Renal cortex interstitium (tissue), 11 donors: Measurements from ENCODE around the gene ZNF69. TPM values are rescaled to one million over a fixed set of nuclear protein-coding genes. Genes with fewer than 3 reads are reported as not detected.
"Not testable (repeated sequence)": the region's sequence is repeated elsewhere in the genome, so short reads cannot be mapped to it uniquely, and the experiment has no call there.

Experiments
- DNase-seq, 11 donors: peaks; one replicate each; pipeline ENCODE4 v3.0.0-alpha.2; 2013; ENCODE audit warnings: low read depth in 9 of 11, low spot score in 4 of 11; ENCODE audit errors: extremely low read depth in 1 of 11
- polyA plus RNA-seq, 3 donors: library from polyadenylated mRNA; unstranded; fragments of 120-200 nt; gene quantifications; one replicate each; pipeline ENCODE4 v1.2.1, GENCODE V29; 2013; ENCODE audit not compliant: insufficient read length in 3 of 3

Gene ZNF69
- polyA plus RNA-seq, 3 donors, result 17.4 to 27.5 (median 19.1) TPM

DNA sequence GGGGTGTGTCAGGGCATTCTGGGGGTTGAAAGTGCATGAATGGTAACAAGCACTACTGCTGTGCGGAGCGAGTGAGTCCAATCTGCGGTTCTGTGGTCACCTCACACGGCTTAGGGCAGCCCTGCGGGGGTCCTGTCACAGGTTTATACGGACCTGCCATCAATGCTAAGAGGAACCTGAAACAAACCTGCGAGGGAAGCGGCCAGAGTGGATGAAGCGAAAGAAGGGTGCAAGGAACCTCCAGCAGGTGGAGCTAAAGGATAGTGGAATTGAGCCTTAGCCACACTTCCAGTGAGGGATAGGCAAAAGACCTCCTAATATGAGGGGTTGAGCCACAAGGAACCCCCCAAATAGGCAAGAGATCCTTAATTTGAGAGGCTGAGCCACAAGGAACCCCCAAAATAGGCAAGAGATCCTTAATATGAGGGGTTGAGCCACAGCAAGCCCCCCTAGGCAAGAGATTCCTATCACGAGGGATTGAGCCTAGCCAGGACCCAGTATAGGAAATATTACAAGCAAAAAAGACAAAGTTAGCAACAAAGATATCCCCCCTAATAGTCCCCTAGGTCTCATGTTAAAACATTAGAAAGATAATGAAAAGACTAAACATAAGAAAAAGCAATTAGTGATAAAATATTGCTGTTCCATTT, 6.3 kb upstream of the ZNF69 start:
- DNase-seq, result peak; percentile 41 to 69 (median 54)

DNA sequence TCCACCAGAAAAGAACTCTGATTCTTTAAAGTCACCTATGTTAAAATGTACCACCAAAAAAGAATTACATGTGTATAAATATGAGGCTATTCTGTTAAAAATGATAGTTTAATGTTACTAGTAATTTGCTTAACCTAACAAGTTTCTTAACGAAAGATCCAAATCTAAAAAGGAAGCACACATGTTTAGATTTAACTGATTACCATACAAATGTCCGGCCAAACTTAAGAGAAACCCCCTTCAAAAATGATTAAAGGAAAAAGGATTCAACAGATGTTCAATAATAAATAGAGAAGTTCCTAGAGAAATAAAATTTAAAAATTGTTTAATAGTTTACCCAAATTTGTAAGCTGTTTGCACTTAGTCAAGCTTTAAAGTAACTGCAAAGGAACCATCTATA, 5.0 kb upstream of the ZNF69 start:
- no peak for DNase-seq

DNA sequence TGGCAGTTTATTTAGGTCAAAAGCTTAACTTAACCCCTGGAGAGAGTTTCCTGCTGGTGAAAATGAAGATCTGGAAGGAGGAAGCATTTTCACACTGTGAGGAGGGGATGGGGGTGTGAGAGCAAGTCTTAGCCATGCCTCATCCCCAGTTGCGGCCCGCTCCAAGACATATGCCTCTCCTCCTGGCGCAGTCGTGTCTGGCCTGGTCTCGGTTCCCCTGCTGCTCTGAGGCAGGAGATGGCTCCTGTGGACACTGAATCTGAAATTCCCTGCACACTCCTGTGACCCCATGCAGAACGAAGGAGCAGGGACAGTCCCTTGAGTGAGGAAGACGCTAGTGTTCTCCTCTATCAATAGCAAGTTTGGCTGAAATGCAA, 360 bp upstream of the ZNF69 start:
- peak in 3 of 11 donors; percentile 0 to 19 (median 2) for DNase-seq

DNA sequence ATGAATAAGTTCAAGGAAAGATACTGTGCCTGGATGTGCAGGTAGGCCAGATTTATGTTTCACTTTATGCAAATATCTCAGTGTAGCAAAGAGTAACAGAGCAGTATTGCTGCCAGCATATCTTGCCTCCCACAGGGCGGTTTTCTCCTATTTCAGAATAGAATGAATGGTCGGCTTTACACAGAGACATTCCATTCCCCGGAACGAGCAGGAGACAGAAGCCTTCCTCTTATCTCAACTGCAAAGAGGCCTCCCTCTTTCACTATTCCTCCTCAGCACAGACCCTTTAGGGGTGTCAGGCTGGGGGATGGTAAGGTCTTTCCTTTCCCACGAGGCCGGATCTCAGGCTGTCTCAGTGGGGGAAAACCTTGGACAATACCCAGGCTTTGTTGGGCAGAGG, 2.3 kb downstream of the ZNF69 start:
- DNase-seq, result peak in 1 of 11 donors; percentile 12

DNA sequence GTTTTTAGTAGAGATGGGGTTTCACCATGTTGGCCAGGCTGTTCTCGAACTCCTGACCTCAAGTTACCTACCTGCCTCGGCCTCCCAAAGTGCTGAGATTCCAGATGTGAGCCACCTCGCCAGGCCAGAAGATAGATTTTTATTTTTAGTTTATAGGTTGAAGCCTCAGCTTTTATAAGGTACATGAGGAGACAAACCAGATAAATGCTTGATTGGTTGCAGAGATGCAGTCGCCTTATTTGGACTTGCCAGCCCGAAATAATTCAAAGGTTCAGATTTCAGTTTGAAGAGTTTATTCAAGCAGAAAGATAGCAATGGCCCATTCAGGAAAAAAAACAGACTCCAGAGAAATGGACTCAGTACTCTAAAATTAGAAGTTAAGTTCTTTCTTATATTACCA, 3.1 kb downstream of the ZNF69 start:
- DNase-seq, result no peak

DNA sequence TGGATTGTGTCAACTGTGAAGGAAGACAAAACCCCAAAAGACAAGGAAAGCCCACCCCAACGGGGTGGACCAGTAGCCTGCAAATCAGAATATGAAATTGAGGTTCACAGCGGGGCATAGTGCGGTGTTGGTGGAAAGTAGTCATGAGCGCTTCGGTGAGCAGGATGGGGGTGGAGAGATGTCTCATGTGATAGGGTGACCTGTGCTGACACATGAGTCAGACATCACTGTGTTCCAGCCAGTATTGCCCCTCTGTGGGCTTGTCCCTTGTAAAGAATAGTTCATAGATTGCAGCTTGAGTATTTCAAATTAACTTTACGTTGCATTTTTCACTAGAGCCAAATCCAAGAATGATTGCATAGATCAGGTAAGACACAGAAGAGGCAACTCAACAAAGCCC, 7.3 kb downstream of the ZNF69 start:
- no peak for DNase-seq

DNA sequence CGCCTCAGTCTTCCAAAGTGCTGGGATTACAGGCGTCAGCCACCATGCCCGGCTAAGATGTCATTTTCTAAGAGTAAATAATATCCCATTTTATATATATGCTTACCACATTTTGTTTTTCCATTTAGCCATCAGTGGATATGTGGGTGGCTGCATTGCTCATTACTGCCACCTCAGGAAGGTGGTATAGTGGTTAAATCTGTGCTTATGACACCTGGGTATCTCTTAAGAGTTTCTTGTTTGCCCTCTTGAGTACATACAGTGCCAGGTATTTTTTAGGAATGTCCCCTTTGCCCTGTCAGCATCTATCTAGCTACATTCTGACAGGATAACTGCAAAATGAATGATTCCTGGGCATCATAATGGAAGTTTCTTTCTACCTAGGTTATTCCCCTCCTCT, 14.6 kb downstream of the ZNF69 start:
- DNase-seq, result no peak

DNA sequence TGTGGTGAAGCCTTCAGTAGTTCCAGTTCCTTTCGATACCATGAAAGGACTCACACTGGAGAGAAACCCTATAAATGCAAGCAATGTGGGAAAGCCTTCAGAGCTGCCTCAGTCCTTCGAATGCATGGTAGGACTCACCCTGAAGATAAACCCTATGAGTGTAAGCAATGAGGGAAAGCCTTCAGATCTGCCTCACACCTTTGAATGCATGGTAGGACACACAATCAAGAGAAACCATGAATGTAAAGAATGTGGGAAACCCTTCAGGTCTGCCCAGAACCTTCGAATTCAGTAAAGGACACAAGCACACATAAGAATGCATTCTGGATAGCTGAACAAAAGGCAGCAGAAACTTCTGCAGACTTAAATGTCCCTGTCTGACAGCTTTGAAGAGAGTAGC, 18.3 kb downstream of the ZNF69 start:
- no peak for DNase-seq

DNA sequence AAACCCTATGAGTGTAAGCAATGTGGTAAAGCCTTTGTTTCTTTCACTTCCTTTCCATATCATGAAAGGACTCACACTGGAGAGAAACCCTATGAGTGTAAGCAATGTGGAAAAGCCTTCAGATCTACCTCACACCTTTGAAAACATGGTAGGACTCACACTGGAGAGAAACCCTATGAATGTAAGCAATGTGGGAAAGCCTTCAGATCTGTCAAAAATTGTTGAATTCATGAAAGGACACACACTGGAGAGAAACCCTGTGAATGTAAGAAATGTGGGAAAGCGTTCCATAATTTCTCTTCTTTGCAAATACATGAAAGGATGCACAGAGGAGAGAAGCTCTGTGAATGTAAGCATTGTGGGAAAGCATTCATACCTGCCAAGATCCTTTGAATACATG, 24.4 kb downstream of the ZNF69 start:
- not testable (repeated sequence) for DNase-seq

DNA sequence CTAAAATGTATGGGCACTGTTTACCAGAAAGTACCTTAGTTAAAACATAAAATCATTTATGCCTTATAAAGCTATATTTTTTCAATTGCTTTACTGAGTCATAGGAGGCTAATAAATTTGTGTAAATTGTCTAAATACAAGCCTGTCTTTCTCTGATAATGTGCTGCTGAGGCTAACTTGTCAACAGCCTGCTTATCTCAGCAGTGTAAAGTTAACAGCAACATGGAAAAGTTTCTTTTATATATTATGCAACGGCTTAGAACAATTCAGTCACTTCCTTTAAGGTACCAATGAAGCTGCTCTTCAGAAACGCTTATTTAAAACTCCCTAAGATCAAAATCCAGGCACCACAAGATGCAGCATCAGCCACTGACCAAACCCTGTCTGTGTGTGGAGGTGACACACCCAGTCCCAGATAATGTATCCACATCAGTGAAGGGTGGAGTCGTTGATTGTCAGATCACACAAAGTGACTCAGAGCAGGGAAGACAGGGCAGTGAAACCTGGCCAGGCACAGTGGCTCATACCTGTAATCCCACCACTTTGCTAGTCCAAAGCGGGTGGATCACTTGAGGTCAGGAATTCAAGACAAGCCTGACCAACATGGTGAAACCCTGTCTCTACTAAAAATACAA, 27.0 kb downstream of the ZNF69 start:
- DNase-seq, result not testable (repeated sequence)

DNA sequence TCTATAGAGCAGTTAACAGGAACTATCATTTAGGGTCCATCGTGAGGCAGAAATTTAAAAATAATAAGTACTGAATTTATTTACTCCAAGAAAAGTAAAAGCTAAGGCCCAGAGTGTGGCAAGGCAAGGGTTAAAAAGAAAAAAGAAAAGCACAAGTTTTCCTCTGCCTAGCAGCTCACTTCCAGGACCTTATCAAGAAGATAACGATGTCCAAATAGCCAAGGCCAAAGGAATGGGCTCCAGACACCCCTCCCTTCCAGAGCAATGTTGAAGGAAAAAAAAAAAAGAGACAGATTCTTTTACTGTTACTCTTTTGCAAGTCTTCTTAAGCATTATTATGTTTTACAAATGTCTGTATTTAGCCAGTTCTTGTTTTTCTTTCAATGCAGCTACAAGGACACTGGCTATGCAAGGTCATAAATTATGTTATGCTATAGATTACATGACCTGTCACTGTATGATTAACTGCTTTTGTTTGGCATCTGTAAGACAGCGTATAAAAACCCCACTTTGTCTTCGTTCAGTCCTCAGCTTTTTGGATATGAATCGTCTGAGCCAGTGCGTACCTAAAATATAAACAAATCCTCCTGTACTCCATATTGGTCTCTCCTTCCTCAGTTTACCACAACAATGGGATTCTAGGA, 34.4 kb downstream of the ZNF69 start:
- DNase-seq, result no peak

DNA sequence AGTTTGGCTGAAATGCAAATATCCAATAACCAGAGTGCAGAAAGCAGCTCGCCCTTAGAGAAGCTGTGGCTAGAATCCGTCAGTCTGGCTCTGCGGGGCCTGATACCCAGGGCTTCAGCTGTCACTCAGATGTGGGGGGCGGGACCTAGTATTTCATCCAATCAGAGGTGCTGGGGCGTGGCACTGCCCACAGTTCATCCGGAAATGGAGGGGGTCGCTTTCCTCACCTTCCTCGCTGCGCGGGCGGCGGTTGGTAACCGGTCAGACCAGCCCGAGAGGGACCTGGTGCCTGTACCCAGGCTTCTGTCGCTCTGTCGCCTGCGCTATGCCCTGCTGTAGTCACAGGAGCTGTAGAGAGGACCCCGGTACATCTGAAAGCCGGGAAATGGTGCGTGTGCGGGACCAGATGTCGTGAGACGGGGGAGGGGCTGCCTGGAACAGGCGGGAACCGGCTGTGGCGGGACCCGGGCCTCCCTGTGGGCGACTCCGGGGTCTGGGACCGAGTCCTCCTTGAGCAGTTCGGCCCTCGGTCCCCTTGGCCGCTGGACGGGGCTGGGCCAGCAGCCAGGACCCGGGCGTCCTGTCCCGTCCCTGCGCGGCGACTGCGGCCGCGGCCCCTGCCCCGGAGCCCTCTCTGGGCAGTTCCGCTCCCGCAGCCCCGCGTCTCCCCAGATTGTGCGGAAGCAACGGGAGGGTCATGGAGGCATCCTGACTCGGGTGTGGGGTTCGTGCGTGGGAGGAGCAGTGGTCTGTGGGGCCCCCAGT, 37.5 kb downstream of the ZNF69 start, which contains the start of gene ZNF700:
ZNF700 (plus strand) TSS at position 222 of the 765 bp plus-strand sequence; CDS start at position 326, 104 bp downstream.
- peak; percentile 81 to 94 (median 92) for DNase-seq

DNA sequence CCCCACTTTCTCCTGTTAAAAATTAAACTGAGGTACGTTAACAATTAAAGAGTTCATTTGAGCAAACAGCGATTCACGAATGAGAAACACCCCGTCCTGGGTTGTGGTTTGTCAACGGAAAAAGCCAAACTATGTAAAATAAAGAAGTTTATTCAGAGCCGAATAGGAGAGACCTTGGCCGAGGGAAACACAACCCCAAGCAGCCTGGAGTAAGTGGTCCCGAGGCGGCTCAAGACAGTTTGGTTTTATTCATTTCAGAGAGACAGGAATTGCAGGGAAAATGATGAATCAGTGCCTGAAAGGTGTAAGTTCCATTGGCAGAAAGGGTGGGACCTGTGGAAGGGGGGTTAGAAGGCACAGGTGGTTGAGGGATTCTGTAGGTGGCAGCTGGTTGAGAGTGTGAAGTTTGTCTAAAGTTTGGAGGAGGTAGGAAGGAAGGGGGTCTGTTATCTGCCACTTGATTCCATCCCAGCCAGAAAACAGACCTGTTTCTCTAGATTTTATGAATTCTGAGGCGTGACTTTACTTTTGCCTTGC, 38.1 kb downstream of the ZNF69 start:
- not testable (repeated sequence) for DNase-seq

DNA sequence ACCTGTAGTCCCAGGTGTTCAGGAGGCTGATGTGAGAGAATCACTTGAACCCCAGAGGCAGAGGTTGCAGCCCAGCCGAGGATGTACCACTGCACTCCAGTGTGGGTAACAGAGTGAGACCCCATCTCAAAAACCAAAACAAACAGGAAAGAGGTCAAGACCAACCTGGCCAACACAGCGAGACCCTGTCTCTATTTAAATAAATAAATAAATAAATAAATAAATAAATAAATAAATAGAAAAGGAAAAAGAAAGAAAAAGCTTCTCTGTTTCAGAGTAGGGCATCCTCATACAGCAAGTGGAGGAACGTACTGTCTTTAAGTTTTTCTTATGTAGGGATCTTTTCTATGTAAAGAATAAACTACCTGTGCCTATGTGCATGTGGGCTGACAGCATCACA, 39.6 kb downstream of the ZNF69 start:
- DNase-seq, result no peak

DNA sequence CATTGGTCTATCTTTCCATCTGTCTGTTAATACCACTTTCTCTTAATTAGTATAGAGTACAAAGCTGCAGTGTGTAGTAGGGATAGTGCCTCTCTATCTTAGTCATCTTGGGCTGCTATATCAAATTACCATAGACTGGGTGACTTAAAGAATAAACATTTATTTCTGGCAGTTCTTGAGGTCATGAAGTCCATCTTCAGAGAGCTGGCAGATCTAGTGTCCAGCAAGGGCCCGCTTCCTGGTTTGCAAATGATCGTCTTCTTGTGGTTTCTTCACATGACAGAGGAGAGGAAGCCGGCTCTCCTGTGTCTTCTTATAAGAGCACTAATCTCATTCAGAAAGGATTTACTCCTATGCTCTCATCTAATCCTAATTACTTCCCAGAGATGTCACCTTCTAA, 43.5 kb downstream of the ZNF69 start:
- no peak for DNase-seq

DNA sequence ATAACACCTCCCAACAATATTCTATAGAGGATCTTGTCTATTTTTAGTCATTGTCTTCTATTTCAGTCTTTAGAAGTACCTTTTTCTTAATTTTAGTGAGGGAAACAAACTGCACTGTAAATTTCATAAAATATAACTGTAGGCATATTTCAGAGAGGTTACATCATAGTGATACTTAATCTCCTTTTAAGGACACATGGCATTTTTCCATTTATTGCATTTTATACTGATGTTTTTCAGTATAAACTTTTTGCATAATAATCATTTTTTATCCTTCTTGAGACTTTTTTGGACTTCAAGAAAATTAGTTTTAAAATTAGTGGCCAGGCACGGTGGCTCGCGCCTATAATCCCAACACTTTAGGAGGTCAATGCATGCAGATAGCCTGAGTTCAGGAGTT, 43.9 kb downstream of the ZNF69 start:
- no peak for DNase-seq

DNA sequence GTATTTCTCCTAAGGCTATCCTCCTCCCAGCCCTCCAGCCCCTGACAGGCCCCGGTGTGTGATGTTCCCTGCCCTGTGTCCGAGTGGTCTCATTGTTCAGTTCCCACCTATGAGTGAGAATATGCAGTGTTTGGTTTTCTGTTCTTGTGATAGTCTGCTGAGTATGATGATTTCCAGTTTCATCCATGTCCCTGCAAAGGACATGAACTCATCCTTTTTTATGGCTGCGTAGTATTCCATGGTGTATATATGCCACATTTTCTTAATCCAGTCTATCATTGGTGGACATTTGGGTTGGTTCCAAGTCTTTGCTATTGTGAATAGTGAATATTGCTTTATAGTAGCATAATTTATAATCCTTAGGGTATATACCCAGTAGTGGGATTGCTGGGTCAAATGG, 48.2 kb downstream of the ZNF69 start:
- not testable (repeated sequence) for DNase-seq

DNA sequence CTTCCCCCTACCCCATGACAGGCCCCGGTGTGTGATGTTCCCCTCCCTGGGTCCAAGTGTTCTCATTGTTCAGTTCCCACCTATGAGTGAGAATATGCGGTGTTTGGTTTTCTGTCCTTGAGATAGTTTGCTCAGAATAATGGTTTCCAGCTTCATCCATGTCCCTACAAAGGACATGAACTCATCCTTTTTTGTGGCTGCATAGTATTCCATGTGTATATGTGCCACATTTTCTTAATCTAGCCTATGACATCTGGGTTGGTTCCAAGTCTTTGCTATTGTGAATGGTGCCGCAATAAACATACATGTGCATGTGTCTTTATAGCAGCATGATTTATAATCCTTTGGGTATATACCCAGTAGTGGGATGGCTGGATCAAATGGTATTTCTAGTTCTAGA, 50.8 kb downstream of the ZNF69 start:
- DNase-seq, result not testable (repeated sequence)

DNA sequence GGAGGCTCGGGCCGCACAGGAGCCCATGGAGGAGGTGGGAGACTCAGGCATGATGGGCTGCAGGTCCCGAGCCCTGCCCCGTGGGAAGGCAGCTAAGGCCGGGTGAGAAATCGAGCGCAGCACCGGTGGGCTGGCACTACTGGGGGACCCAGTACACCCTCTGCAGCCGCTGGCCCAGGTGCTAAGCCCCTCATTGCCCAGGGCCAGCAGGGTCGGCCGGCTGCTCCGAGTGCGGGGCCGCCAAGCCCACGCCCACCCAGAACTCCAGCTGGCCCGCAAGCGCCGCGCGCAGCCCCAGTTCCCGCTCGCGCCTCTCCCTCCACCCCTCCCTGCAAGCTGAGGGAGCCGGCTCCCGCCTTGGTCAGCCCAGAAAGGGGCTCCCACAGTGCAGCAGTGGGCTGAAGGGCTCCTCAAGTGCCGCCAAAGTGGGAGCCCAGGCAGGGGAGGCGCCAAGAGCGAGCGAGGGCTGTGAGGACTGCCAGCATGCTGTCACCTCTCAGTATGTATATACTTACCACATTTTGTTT, 53.8 kb downstream of the ZNF69 start:
- DNase-seq, result not testable (repeated sequence)
